SK-N-SH (cell line): ENCODE measurements around the gene UBN1. TPM values are rescaled to one million over a fixed set of nuclear protein-coding genes. Genes with fewer than 3 reads are reported as not detected.

Experiments
- CTCF ChIA-PET: fragments of 300-600, 350-600 bp; formaldehyde crosslinking; extraction: SDS; loops from one replicate; lab custom pipeline; 2021; lab: Yijun Ruan, JAX
- POLR2A ChIA-PET: fragments of 350-600 bp; sonication (Branson Sonifier 250); formaldehyde crosslinking; extraction: SDS; loops from one replicate; lab custom pipeline; 2020; ENCODE audit warnings: antibody characterized with exemption, inconsistent platforms; lab: Yijun Ruan, JAX
- DNase-seq: peaks from one replicate; pipeline ENCODE4 v3.0.0; 2012
- H2AFZ ChIP-seq: fragments of 200-600 bp; sonication (generic); 2 replicates; pipeline ENCODE4 v1.8.1; 2016; ENCODE audit warnings: antibody characterized with exemption, mild to moderate bottlenecking, low read depth
- H3F3A ChIP-seq: fragments of 200-600 bp; sonication (generic); replicated peaks from 2 replicates; pipeline ENCODE3; 2016; ENCODE audit warnings: antibody characterized with exemption, mild to moderate bottlenecking; ENCODE audit not compliant: insufficient read depth
- H3K27ac ChIP-seq, 2 experiments: fragments of 200-500 bp in 1 of 2; fragments of 200-600 bp in 1 of 2; sonication (Bioruptor generic) in 1 of 2; sonication (generic), shearing (Covaris generic) in 1 of 2; 2 replicates each; pipeline versions ENCODE4 v1.5.1 to v1.6.1; 2014 to 2016; ENCODE audit warnings: low read depth in 2 of 2, inconsistent platforms in 1 of 2, low read length in 1 of 2, mild to moderate bottlenecking in 1 of 2, mixed read lengths in 1 of 2
- H3K27me3 ChIP-seq: fragments of 200-600 bp; sonication (generic), shearing (Covaris generic); 2 replicates; pipeline ENCODE4 v1.6.1; 2016; ENCODE audit warnings: mixed run types; ENCODE audit not compliant: insufficient read depth
- H3K36me3 ChIP-seq, 2 experiments: fragments of 200-500 bp in 1 of 2; fragments of 200-600 bp in 1 of 2; sonication (Bioruptor generic) in 1 of 2; sonication (generic) in 1 of 2; replicated peaks in 1 of 2; 2 replicates each; pipeline versions ENCODE3 to v1.5.1; 2014 to 2016; ENCODE audit warnings: low read length in 1 of 2, mild to moderate bottlenecking in 1 of 2; ENCODE audit not compliant: insufficient read depth in 2 of 2, control insufficient read depth in 1 of 2
- H3K4me1 ChIP-seq, 2 experiments: fragments of 200-500 bp in 1 of 2; fragments of 200-600 bp in 1 of 2; sonication (Bioruptor generic) in 1 of 2; sonication (generic), shearing (Covaris generic) in 1 of 2; 2 replicates each; pipeline versions ENCODE4 v1.5.1 to v1.6.1; 2014 to 2016; ENCODE audit warnings: low read depth in 1 of 2, low read length in 1 of 2, mixed run types in 1 of 2; ENCODE audit not compliant: insufficient read depth in 2 of 2, control insufficient read depth in 1 of 2
- H3K4me2 ChIP-seq: fragments of 200-600 bp; sonication (generic), shearing (Covaris generic); 2 replicates; pipeline ENCODE4 v1.6.1; 2017; ENCODE audit warnings: mixed run types
- H3K4me3 ChIP-seq, 2 experiments: fragments of 200-500 bp in 1 of 2; fragments of 200-600 bp in 1 of 2; sonication (Bioruptor generic) in 1 of 2; sonication (generic), shearing (Covaris generic) in 1 of 2; 2 replicates each; pipeline versions ENCODE4 v1.5.1 to v1.8.1; 2014 to 2016; ENCODE audit warnings: low read depth in 2 of 2, inconsistent platforms in 1 of 2, low read length in 1 of 2, mild to moderate bottlenecking in 1 of 2, mixed read lengths in 1 of 2, moderate library complexity in 1 of 2
- H3K79me2 ChIP-seq: fragments of 200-600 bp; sonication (generic); 2 replicates; pipeline ENCODE4 v1.8.1; 2017; ENCODE audit warnings: mild to moderate bottlenecking; ENCODE audit not compliant: insufficient read depth
- H3K9ac ChIP-seq: fragments of 200-600 bp; sonication (generic); 2 replicates; pipeline ENCODE4 v1.6.1; 2017; ENCODE audit warnings: mixed run types
- H3K9me2 ChIP-seq: fragments of 200-600 bp; sonication (generic); 2 replicates; pipeline ENCODE4 v1.6.1; 2017; ENCODE audit warnings: mixed run types
- H3K9me3 ChIP-seq: fragments of 200-600 bp; sonication (generic); 2 replicates; pipeline ENCODE4 v1.6.1; 2017; ENCODE audit warnings: mixed run types, mild to moderate bottlenecking, moderate library complexity
- H4K20me1 ChIP-seq: fragments of 200-600 bp; sonication (generic); 2 replicates; pipeline ENCODE4 v1.6.1; 2017; ENCODE audit warnings: mild to moderate bottlenecking, mixed run types; ENCODE audit not compliant: insufficient read depth
- ELF1 ChIP-seq: IDR thresholded peaks from 2 replicates; pipeline ENCODE4 v1.4.0; 2012
- EP300 ChIP-seq, 2 experiments: IDR thresholded peaks; 2 replicates each; pipeline versions ENCODE4 v1.4.0 to v1.6.1; 2012; ENCODE audit warnings: borderline replicate concordance in 1 of 2, low read depth in 1 of 2, low read length in 1 of 2
- FOXJ3 ChIP-seq: sonication (generic); formaldehyde crosslinking; IDR thresholded peaks from 2 replicates; pipeline ENCODE4 v1.5.1; 2020; ENCODE audit warnings: mild to moderate bottlenecking, missing genetic modification reagents
- FOXM1 ChIP-seq: IDR thresholded peaks from 2 replicates; pipeline ENCODE4 v1.4.0; 2012; ENCODE audit warnings: low read depth, mild to moderate bottlenecking
- GABPA ChIP-seq: IDR thresholded peaks from 2 replicates; pipeline ENCODE4 v1.4.0; 2012; ENCODE audit warnings: low read depth, mild to moderate bottlenecking
- MEF2A ChIP-seq: IDR thresholded peaks from 2 replicates; pipeline ENCODE4 v1.4.0; 2012; ENCODE audit warnings: low read depth, borderline replicate concordance
- MXI1 ChIP-seq: IDR thresholded peaks from 2 replicates; pipeline ENCODE4 v1.6.1; 2012; ENCODE audit warnings: mild to moderate bottlenecking, low read depth, low read length, improper control_type of control experiment
- RCOR1 ChIP-seq: fragments of 150-350 bp; IDR thresholded peaks from 2 replicates; pipeline ENCODE4 v1.6.1; 2017; ENCODE audit warnings: antibody characterized with exemption, low read length
- REST ChIP-seq: IDR thresholded peaks from 2 replicates; pipeline ENCODE4 v1.6.1; 2012; ENCODE audit warnings: mild to moderate bottlenecking, low read depth, low read length, moderate library complexity
- RFX5 ChIP-seq: IDR thresholded peaks from 2 replicates; pipeline ENCODE4 v1.6.1; 2012; ENCODE audit warnings: mild to moderate bottlenecking, improper control_type of control experiment, low read length
- RXRA ChIP-seq: IDR thresholded peaks from 2 replicates; pipeline ENCODE4 v1.4.0; 2012; ENCODE audit warnings: low read depth, mild to moderate bottlenecking, borderline replicate concordance
- SMC3 ChIP-seq: IDR thresholded peaks from 2 replicates; pipeline ENCODE4 v1.6.1; 2012; ENCODE audit warnings: low read depth, low read length, improper control_type of control experiment
- YY1 ChIP-seq: IDR thresholded peaks from 2 replicates; pipeline ENCODE4 v1.4.0; 2012; ENCODE audit warnings: low read depth, mild to moderate bottlenecking
- WGBS: methylation state at CpG from one replicate; pipeline ENCODE4 v1.1.6; 2017; ENCODE audit warnings: low lambda C conversion rate; 5-methylcytosine and 5-hydroxymethylcytosine counted together
- polyA plus RNA-seq, 3 experiments: library from polyadenylated mRNA; depleted of rRNA; stranded (reverse); fragments of >200 nt; gene quantifications; 2 replicates each; pipeline ENCODE4 v1.2.3, GENCODE V29; 2012
- TF ChIP-seq, protein P1 (sequence below): fragments of 200-600 bp; sonication (generic); IDR thresholded peaks from 2 replicates; pipeline ENCODE4 v1.6.1; 2017; ENCODE audit warnings: antibody characterized with exemption, mild to moderate bottlenecking, moderate library complexity
- TF ChIP-seq, protein P2 (sequence below): fragments of 150-350 bp; IDR thresholded peaks from 2 replicates; pipeline ENCODE4 v1.6.1; 2016; ENCODE audit warnings: mild to moderate bottlenecking, low read depth, low read length

UBN1 gene
- polyA plus RNA-seq, 1 of the 3 experiments (the other 2 are of a cell fraction), result 10.9 TPM

DNA sequence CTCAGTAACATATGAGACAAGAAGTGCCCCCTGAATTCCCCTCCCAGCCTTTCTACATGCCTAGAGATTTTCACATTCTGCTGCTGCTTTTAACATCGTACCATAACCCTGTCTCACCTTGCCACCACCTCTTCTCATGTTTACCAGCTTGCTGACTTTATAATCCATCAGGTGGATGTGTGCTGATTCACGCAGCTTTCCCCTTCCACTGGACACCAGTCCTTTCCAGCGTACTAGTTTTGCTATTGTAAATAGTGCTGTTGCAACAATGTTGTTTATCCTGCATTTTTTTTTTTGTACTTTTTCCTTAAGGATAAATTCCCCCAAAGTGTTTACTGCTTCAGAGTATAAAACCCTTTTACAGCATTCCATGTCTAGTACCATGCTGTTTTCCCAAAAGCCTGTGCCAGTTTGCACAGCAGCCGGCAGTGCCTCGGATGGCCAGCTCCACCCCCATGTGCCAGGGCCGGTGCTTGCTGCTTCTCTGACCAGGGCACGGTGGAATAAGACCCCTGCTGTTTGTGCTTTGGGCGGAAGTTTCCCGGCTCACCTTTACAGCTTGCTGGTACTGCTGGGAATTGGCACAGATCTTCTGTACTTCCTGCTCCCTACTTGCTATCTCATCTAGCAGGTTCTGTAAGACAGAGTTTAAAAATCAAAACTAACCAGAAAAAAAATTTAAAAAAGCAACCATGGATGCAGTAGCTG, 41.3 kb downstream of the UBN1 start:
- no peaks in the 10 kb centered on the region for H3K27me3 ChIP-seq
- no peaks in the 10 kb centered on the region for H3F3A ChIP-seq
- H3K9me3 ChIP-seq, result no peaks in the 10 kb centered on the region
- H3K36me3 ChIP-seq, result peaks cover 4 to 66% of the 10 kb centered on the region in 2 experiments
- peaks cover 0 to under 1% of the 10 kb centered on the region in 2 experiments; a peak in 1 of 4 replicates for H3K4me1 ChIP-seq
- H3K27ac ChIP-seq, result no peak overlapping the region
- H3K4me2 ChIP-seq, result no peak overlapping the region
- ChIA-PET POLR2A (no interaction called here), CTCF (no interaction called here)
- DNase-seq, result no peak
- no peak overlapping the region for H3K4me3 ChIP-seq
- TF ChIP-seq SMC3 (no peak), RFX5 (no peak), FOXM1 (no peak), EP300 (IDR thresholded peaks at IDR 0.05; ENCODE audit: borderline replicate concordance in 1 of 2, low read depth in 1 of 2, low read length in 1 of 2) (no peak), YY1 (no peak), MEF2A (no peak), RCOR1 (no peak), GABPA (no peak), MXI1 (no peak), RXRA (no peak)
- TF ChIP-seq, protein P1, sequence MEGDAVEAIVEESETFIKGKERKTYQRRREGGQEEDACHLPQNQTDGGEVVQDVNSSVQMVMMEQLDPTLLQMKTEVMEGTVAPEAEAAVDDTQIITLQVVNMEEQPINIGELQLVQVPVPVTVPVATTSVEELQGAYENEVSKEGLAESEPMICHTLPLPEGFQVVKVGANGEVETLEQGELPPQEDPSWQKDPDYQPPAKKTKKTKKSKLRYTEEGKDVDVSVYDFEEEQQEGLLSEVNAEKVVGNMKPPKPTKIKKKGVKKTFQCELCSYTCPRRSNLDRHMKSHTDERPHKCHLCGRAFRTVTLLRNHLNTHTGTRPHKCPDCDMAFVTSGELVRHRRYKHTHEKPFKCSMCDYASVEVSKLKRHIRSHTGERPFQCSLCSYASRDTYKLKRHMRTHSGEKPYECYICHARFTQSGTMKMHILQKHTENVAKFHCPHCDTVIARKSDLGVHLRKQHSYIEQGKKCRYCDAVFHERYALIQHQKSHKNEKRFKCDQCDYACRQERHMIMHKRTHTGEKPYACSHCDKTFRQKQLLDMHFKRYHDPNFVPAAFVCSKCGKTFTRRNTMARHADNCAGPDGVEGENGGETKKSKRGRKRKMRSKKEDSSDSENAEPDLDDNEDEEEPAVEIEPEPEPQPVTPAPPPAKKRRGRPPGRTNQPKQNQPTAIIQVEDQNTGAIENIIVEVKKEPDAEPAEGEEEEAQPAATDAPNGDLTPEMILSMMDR, result no peak
- TF ChIP-seq, protein P2, sequence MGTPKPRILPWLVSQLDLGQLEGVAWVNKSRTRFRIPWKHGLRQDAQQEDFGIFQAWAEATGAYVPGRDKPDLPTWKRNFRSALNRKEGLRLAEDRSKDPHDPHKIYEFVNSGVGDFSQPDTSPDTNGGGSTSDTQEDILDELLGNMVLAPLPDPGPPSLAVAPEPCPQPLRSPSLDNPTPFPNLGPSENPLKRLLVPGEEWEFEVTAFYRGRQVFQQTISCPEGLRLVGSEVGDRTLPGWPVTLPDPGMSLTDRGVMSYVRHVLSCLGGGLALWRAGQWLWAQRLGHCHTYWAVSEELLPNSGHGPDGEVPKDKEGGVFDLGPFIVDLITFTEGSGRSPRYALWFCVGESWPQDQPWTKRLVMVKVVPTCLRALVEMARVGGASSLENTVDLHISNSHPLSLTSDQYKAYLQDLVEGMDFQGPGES, result no peak
- 97% methylated on average over 9 of the region's 9 CpGs for WGBS
- H3K9me2 ChIP-seq, result no peaks in the 10 kb centered on the region
- H2AFZ ChIP-seq, result no peak overlapping the region
- H3K9ac ChIP-seq, result no peak overlapping the region
- peaks cover 4% of the 10 kb centered on the region; the same call in 1 of the 2 replicates for H4K20me1 ChIP-seq
- H3K79me2 ChIP-seq, result no peaks in the 10 kb centered on the region

DNA sequence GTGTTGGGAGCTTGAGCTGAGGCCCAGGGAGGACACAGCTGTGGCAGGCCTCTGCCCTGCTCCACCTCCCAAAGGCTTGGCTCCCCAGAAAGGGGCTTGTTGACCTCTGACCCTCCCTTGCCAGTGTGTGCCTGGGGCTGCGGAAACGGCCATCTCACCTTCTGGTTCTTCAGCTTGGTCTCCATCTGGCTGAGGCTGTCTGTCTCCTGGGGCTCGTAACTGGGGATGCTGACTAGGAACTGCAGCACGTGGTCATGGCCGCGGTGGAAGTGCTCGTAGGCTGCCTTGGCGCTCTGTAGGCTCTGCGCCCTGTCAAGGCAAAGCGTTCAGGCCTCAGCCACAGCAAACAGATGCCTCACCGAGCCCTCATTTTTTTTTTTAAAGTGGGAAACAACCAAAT, 42.7 kb downstream of the UBN1 start:
- no peak overlapping the region for H2AFZ ChIP-seq
- TF ChIP-seq, protein P1, result no peak
- TF ChIP-seq, protein P2, result no peak
- TF ChIP-seq REST (no peak), FOXJ3 (CRISPR knock-in tag) (no peak), ELF1 (no peak)

More for the DNA sequence above, 42.7 kb downstream of the UBN1 start:
- Histone ChIP-seq H3K4me3 (no peak overlapping the region), H3K9me3 (no peaks in the 10 kb centered on the region), H4K20me1 (no peaks in the 10 kb centered on the region), H3K4me1 (no peaks in the 10 kb centered on the region), H3K9me2 (no peaks in the 10 kb centered on the region), H3K9ac (no peak overlapping the region), H3K4me2 (no peak overlapping the region), H3F3A (no peaks in the 10 kb centered on the region), H3K79me2 (no peaks in the 10 kb centered on the region), H3K27me3 (no peaks in the 10 kb centered on the region), H3K36me3 (peaks cover 0 to 60% of the 10 kb centered on the region in 2 experiments), H3K27ac (no peak overlapping the region)
- ChIA-PET CTCF (no interaction called here), POLR2A (no interaction called here)
- DNase-seq, result no peak
- WGBS, result 84% methylated on average over 7 of the region's 11 CpGs
